ENCODE measurements around the gene SCMH1.
"Not testable (repeated sequence)": the region's sequence is repeated elsewhere in the genome, so short reads cannot be mapped to it uniquely, and the experiment has no call there.

SCMH1 gene

DNA sequence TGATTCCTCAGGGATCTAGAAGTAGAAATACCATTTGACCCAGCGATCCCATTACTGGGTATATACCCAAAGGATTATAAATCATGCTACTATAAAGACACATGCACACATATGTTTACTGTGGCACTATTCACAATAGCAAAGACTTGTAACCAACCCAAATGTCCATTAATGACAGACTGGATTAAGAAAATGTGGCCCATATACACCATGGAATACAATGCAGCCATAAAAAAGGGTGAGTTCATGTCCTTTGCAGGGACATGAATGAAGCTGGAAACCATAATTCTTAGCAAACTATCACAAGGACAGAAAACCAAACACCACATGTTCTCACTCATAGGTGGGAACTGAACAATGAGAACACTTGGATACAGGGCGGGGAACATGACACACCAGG is 30.5 kb downstream of the SCMH1 start:
- not testable (repeated sequence) for DNase-seq (ENCODE audit: low read depth in 2 of 2)

DNA sequence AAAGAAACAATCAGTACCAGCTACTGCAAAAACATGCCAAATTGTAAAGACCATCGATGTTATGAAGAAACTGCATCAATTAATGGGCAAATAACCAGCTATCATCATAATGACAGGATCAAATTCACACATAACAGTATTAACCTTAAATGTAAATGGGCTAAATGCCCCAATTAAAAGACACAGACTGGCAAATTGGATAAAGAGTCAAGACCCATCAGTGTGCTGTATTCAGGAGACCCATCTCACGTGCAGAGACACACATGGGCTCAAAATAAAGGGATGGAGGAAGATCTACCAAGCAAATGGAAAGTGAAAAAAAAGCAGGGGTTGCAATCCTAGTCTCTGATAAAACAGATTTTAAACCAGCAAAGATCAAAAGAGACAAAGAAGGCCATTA is 35.1 kb downstream of the SCMH1 start:
- not testable (repeated sequence) for DNase-seq (ENCODE audit: low read depth in 2 of 2)

DNA sequence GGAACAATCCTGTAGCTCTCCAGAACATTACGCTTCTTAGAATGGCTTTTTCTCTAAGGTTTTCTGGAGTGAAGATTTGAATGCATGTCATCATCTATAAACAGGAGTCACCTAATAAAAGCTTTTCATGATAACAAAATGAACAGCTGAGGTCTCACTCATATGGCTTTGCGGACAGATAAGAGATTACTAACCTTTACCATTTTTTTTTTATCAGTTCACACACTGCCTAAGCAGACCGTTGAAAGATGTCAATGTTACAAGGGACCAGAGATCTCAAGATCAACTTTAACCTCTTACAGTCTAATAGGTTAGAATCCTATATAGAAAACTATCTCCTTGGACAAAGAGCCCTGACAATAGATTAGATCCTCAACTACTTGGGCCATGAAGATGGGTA is 41.4 kb downstream of the SCMH1 start:
- no peak for DNase-seq (ENCODE audit: low read depth in 2 of 2)

DNA sequence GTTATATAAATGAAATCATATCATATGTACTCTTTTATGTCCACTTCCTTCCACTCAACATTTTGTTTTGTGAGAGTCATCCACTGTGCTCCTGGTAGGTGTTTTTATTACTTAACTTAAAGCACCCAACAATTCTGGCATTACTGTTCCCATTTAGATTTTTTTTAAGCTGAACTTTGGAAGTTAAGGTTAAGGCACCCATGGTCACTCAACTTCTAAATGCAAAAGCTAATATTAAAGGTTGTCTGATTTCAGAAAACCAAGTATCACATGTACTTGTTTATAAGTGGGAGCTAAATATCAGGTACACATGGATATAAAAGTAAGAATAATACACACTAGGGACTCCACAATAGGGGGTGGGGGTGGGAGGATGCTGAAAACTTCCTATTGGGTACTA is 42.7 kb downstream of the SCMH1 start:
- DNase-seq (ENCODE audit: low read depth in 2 of 2), result no peak

DNA sequence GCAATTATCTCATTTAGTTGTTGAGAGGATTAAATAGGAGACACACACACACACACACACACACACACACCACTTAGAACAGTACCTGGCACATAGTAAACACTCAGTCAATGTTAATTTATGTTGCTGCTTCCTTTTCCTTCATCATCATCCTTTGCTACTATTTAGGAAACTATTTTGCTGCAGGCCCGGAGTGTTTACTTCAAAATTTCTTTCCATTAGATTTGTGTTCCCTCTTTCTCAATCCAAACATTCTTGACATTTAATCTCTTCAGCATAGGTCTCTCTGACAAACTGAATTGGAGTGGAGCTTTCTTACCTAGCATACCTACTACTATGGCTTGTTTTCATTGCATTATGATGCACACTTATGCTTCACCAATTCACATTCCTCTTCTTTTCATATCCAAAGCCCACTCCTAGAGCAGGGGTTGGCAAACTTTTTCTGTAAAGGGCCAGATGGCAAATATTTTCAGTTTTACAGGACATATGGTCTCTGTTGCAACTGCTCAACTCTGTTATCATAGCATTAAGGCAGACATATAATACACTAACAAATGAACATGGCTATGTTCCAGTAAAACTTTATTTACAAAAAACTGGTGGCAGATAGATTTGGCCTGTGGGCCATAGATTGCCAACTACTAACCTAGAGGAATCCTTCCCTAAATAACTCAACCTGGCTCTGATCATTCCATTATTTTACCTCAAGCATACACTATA is 49.5 kb downstream of the SCMH1 start:
- no peak for DNase-seq (ENCODE audit: low read depth in 2 of 2)

DNA sequence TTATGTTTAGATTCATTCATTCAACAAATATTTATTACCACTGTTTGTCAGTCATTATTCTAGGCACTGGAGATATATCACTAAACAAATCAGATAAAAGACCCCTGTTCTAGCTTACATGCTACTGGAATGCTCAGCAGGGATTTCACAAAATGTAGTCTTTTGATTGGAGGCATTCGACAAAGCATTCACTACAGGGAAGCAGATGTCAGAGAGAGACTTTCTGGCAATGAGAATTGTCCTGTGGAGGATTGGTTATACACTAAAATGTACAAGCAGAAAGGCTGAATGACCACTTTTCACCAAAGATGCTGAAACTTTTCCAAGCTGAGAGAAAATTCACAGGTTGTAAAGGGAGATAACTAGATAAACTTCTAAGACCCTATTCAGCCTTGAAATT is 57.7 kb downstream of the SCMH1 start:
- DNase-seq (ENCODE audit: low read depth in 2 of 2), result no peak

DNA sequence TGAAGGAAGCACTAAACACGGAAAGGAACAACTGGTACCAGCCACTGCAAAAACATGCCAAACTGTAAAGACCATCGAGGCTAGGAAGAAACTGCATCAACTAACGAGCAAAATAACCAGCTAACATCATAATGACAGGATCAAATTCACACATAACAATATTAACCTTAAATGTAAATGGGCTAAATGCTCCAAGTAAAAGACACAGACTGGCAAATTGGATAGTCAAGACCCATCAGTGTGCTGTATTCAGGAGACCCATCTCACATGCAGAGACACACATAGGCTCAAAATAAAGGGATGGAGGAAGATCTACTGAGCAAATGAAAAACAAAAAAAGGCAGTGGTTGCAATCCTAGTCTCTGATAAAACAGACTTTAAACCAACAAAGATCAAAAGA is 63.9 kb downstream of the SCMH1 start:
- DNase-seq (ENCODE audit: low read depth in 2 of 2), result not testable (repeated sequence)

DNA sequence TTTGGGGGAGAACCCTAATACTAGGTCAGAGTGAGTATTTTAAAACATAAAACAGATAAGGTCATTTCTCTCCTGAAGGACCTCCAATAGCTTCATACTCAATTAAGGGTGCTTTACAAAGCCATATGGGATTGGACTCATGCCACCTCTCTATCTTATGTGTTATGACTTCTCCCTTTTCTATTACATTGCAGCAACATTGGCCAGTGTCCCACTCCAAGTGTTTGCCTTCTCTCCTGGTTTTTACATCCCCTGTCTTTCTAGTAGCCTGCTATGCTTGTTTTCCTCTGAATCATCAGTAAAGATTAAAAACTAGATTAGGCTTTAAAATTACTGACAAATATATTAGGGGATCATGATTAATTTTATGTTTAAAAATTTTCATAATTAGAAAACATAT is 66.6 kb downstream of the SCMH1 start:
- no peak for DNase-seq (ENCODE audit: low read depth in 2 of 2)

DNA sequence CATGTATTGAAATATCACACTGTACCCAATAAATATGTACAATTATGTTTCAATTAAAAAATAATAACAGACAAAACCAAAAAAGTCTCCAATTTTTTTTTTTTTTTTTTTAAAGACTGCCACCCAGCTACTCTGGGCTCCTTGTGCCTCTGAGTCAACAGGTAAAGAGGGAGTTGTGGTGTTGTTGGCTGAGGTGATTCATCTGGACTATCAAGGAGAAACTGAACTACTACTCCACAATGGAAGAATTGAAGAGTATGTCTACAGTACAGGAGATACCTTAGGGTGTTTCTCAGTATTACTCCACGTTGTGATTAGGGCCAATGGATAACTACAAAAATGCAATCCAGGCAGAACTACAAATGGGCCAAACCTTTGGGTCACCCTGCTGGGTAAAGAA is 67.9 kb downstream of the SCMH1 start:
- DNase-seq (ENCODE audit: low read depth in 2 of 2), result no peak

DNA sequence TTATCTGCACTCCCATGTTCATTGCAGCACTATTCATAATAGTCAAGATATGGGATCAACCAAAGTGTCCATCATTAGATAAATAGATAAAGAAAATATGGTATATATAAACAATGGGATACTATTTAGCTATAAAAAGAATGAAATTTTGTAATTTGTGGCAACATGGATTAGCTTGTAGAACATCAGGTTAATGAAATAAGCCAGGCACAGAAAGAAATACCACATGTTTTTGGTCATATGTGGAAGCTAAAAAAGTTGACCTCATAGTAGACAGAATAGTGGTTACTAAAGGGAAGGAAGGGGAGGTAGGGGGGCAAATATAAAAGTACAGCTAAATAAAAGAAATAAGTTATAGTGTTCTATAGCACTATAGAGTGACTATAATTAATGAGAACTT is 68.5 kb downstream of the SCMH1 start:
- DNase-seq (ENCODE audit: low read depth in 2 of 2), result no peak

DNA sequence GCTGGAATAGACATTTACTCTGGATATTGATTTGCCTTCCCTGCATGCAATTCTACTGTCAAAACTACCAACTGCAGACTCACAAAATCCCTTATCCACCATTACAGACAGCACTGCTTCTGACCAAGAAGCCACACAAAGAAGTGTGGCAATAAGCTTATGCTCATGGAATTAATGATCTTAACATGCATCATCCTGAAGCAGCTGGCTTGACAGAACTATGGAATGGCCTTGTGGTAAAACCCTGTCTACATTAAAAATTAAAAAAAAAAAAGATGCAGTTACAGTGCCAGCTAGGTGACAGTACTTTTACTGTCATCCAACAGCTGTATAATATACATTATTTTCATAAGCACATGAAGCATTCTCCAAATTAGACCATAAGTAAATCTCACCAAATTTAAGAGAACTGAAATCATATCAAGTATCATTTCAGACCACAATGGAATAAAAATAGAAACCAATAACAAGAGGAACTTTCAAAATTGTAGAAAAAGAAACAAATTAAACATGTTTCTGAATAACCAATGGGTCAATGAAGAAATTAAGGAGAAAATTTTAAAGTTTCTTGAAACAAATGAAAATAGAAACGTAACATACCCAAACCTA is 70.7 kb downstream of the SCMH1 start:
- DNase-seq (ENCODE audit: low read depth in 2 of 2), result no peak

DNA sequence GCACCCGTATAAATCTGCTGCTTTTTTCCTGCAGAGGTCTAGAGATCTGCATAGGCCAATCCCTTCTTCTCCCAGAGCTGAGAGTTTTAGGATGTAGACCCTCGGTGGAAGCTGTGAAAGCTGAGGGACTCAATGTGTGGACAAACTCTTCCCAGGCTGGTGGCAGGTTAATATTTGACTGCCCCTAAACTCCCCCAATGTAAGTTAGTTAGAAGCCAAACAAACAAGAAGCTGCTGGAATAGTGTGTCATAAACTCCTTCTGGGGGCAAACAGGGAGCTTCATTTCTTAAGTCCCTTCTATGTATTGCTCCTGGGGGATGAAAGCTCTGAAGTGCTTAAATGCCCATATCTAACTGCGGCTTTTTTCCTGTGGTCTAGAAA is 72.3 kb downstream of the SCMH1 start:
- DNase-seq (ENCODE audit: low read depth in 2 of 2), result no peak

DNA sequence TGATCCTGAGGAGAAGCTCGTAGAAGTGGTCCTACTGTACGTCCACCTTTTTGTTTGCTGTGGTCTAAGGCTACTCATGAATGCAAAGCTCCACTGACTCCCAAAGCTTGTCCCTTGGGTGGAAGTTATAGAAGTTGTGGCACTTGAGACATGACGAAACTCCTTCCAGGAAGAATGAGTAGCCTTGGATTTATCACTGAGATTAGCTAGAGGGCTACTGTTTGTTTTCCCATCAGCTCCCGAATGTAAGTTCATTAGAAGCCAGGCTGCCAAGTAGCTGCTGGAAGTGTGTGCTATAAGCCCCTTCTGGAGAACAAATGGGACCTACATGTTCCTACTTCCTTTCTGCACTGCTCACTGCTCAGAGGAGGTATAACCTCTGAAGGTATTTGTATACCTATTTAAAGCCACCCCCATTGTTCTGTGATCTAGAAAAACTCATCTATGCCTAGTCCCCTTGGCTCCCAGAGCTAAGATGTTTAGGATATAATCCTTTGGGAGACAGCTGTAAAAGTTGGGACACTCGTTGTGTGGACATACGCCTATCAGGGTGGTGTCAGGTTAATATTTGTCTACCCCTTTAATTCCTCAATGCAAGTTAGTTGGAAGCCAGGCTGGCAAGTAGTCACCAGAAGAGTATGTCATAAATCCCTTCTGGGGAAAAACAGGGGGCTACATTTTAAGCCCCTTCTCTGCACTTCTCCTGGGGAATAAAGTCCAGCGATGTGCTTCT is 72.9 kb downstream of the SCMH1 start:
- DNase-seq (ENCODE audit: low read depth in 2 of 2), result no peak

DNA sequence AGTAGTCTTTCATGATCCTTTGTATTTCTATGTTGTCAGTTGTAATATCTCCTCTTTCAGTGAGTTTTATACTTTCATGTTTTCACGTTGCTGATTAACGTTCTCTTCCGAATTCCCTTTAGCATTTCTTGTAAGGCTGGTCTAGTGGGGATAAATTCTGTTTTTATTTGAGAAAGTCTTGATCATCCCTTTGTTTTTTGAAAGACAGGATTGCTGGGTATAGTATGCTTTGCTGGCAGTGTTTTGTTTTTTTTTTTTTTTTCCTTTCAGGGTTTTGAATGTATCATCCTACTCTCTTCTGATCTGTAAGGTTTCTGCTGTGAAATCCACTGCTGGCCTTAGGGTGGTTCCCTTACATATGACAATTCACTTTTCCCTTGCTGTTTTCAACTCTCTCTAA is 74.4 kb downstream of the SCMH1 start:
- no peak for DNase-seq (ENCODE audit: low read depth in 2 of 2)

DNA sequence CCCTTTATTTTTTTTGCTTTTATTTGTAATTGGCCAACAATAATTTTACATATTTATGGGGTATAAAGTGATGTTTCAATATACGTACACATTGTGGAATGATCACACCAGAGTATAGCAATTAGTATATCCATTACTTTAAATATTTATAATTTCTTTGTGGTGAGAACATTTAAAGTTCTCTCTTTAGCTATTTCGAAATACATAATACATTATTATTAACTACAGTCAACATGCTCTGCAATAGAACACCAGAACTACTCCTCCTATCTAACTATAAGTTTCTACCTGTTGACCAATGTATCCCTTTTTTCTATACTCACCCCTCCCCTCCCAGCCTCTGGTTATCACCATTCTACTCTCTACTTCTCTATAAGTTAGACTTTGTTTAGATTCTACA is 77.4 kb downstream of the SCMH1 start:
- DNase-seq (ENCODE audit: low read depth in 2 of 2), result no peak

DNA sequence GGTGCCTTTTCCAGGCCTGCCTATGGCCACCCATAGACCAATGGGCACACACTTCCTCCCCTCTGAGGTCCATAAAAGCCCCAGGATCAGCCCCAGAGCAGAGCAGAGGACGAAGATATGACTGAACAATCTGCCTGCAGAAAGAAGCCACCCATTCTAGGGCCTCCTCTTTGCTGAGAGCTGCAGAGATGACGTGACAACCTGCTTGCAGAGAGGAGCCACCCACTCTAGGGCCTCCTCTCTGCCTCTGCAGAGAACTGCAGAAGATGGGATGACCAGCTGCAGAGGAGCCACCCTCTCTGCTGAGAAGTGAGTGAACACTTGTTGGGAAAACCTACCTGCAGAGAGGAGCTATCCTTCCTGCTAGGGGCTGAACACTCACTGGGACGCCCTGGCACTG is 79.7 kb downstream of the SCMH1 start:
- no peak for DNase-seq (ENCODE audit: low read depth in 2 of 2)

DNA sequence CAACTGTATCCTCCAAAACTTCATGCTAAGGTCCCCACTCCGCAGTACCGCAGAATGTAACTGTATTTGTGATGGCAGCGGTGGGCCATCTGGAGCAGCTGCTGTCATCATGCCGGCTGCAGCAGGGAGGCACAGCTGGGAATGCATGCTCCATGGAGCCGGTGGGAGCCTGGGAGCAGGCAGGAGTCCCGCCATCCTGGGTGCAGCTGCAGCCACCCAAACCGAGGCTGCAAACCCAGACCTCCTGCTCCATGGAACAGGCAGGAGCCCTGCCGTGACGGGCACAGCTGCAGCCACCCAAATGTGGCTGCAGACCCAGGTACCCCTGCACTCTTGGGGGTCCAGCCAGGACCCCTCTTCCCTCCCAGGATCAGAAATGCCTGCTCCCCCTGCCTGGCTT is 80.3 kb downstream of the SCMH1 start:
- DNase-seq (ENCODE audit: low read depth in 2 of 2), result no peak

DNA sequence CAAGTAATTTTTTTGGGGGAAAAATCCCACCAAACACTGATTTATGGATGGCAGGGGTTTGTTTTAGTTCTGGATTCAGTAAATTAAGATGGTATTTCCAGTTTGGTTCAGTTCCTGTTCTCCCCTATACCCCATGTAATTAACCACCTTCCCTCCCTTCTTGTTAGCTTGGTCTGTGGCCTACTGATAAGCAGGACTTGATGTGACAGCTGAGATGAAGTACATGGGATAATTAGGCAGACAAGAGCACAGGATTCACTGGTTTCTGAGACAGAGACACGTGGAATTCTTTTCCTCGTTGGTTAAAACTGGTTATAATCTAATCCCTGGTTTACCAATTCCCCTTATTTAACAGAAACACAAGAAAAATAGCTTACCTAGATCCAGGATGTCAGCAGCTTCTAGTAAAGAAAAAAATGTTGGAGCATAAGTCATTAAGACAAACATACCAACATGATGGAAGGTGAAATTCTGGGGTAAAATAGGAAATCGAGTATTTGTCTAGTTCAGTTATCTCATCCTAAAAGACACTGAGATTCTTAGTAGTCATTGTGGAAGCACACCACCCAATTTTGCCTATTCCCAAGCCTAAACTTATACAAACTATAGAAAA is 81.5 kb downstream of the SCMH1 start:
- DNase-seq (ENCODE audit: low read depth in 2 of 2), result no peak

DNA sequence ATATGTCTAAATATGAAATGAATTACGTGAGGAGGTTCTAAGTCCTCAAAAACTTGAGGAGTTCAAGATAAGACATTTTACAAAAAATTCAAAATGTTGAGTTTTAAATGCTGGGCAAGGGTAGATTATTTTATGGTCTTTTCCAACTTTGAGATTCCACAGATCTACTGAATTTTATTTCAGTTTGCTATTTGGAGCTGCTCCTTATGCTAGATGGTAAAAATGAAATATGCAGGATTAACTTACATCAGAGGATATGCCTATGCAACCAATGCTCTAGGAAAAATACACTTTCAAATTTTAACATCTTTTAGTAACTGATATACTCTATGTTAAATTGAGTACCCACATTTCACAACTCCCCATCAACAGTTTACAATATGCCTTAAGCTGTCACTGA is 83.1 kb downstream of the SCMH1 start:
- no peak for DNase-seq (ENCODE audit: low read depth in 2 of 2)

DNA sequence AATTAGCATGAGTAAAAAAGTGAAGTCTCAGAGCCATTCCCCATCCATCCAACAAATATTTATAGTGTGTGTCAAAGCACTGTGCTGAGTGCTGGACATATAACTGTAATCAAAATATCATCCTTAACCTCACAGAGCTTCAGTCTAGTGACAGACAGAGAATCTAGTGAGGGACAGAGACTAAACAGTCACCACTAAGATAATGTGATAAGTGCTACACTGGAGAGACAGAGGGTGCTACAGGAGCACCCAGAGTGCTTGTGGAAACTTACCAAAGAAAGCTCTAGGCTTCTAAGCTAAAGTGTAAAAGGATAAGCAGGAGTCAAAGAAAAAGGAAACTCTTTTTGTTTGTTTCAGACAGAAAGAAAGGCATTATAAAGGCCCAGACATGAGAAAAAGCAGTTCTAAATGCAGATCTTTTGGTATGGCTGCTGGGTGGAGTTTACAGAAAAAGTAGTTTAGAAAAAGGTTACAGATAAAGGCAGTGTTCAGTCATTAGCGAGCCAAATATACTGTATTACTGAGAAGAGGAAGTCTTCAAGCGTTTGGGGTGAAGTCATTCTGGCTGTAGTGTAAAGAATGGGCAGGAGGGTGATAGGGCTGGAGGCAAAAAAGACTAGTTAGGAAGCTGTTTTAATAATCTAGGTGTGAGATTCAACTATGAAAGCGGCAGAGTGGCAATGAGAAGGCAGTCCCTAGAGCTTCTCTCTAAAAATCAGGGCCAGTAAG is 83.8 kb downstream of the SCMH1 start:
- DNase-seq (ENCODE audit: low read depth in 2 of 2), result no peak

DNA sequence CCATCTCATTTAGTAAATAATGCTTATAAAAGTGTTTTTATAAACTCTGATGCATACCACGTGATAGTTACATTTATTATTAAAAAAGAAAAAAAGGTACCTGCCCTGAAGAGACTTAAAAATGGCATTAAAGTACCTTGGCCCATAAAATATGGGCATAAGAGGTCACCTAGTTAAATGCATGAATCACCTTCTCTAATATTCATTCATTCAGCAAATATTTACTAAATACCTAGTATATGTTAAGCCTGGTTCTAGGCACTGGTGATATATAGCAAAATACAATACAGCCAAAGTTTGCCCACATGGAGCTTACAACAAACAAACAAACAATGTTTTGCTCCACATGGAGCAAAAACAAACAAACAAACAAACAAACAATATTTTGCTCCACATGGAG is 87.0 kb downstream of the SCMH1 start:
- no peak for DNase-seq (ENCODE audit: low read depth in 2 of 2)

DNA sequence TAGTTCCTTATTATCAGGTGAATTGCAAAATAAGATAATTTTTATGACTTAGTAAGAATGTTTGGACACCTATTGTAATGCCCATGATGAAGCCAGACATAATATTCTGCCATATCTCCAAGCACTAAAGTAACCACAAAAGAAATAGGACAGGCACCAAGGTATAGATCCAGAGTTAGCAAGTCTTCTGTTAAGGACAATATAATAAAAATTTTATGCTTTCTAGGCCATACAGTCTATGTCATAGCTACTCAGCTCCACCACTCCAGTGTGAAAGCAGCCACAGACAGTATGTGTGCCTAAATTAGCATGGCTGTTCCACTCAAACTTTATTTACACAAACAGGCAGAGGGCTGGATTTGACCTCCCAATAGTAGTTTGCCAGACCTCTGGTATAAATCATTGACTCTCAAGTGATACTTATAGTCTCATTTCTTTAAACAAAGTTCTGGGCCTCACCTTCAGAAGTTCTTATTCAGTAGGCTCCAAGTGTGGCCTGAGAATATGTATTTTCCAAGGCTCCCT is 88.3 kb downstream of the SCMH1 start:
- no peak for DNase-seq (ENCODE audit: low read depth in 2 of 2)

Data from stimulated activated CD4-positive, alpha-beta T cell treated with anti-CD3 and anti-CD28 coated beads, Interleukin-1b, Interleukin-23, amount 100 ng/mL, for 4 hours (primary cell).